IPS DF 4.7 (cell line): ENCODE data around the gene OR52E5.

Experiments used
- DNase-seq: peaks from one replicate; pipeline ENCODE4 v3.0.0-alpha.2; 2013; ENCODE audit warnings: low spot score; ENCODE audit errors: extremely low read depth

The OR52E5 gene

GRCh38 chr11:5932671-5933070 lies 39.7 kb downstream of the OR52E5 start:
- no peak for DNase-seq

- DNase-seq: no peak
Measured at GRCh38 chr11:5933116-5933515, 40.1 kb downstream of the OR52E5 start.

GRCh38 chr11:5937868-5938602 lies 45.0 kb downstream of the OR52E5 start:
- no peak for DNase-seq

DNA sequence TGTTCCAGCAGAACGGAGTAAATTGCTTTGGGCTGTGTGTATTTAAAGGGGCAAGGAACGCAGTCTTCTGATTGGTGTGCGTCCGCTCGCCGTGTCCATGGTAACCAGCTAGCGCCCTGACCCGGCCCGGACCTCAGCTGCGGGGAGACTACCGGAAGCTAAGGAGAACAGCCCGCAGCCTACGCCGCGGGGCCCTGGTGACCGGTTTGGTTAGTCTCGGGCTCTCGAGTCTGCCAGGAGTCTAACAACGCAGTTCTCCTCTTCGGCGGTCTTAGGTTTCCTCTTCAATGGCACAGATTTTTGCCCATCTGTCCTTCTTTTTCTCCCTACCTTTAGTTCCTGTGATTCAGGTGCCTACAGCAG lies 45.6 kb downstream of the OR52E5 start:
- no peak for DNase-seq

DNA sequence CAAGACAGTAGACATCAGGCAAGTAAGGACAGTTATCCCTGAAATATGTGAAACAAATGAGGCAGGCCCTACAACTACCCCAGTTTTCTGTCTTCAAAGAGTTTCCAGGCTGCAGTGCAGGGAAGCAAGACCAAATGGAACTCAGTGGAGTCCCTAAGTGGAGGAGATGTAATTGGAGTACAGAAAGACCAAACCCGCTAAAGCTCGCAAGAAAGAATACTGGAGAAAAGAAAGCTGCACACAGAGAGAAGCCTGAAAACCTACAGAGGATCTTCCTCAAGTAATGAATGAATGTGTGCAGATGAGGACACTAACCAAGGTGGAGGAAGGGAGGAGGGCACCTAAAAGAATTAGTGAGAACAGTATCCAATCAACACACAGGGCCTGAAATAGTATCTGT lies 47.7 kb downstream of the OR52E5 start:
- DNase-seq: no peak

- no peak for DNase-seq
Measured at GRCh38 chr11:5941951-5942350, 48.9 kb downstream of the OR52E5 start, which contains the start of gene OR56A3. Gene OR56A3 (plus strand): TSS chr11:5942251. CDS start chr11:5947347, 5,096 bp downstream.
